HPDE6-E6E7 (cell line): ENCODE measurements around the gene FAM120C.

ENCODE experiments used
- DNase-seq: peaks from one replicate; pipeline ENCODE4 v3.0.0; 2011; ENCODE audit warnings: missing footprints; ENCODE audit errors: extremely low spot score

FAM120C gene

DNA sequence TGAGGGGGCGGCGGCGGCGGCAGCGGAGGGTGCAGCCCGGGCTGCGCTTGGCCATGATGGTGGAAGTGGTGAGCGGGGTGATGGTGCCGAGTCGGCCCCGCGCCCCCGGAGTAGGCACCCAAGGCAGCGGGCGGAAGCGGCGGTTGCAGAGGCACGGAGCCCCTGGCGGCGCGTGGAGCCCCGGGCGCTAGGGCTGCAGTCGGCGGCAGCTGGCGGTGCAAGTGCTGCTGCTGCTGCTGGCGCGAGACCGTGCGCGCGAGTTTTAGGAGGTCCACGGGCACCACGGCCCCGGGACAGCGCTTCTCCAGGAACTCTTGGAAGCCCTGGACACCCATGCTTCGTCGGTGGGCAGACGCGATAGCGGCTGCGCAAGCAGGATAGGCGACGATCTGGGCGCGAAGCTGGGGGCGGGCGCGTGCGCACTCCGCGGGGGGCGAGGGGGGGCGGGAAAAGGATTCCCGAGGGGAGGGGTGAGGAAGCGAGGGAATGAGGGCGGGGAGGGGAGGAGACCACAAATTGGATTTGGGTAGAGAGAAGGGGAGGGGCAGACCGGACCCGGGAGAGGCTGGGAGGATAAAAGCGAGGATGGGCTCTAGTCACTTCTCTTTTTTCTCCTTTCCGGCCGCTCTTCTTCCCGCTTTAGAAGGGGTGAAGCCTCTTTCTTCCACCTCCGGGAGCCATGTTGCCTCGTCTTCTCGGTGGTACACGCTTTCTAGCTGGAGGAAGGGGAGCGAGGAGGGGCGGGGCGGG is at the start of gene FAM120C:
Gene FAM120C (minus strand): TSS at position 391 of the 750 bp plus-strand sequence. CDS start 56 bp downstream, at position 335.
- peak; percentile 35 for DNase-seq

DNA sequence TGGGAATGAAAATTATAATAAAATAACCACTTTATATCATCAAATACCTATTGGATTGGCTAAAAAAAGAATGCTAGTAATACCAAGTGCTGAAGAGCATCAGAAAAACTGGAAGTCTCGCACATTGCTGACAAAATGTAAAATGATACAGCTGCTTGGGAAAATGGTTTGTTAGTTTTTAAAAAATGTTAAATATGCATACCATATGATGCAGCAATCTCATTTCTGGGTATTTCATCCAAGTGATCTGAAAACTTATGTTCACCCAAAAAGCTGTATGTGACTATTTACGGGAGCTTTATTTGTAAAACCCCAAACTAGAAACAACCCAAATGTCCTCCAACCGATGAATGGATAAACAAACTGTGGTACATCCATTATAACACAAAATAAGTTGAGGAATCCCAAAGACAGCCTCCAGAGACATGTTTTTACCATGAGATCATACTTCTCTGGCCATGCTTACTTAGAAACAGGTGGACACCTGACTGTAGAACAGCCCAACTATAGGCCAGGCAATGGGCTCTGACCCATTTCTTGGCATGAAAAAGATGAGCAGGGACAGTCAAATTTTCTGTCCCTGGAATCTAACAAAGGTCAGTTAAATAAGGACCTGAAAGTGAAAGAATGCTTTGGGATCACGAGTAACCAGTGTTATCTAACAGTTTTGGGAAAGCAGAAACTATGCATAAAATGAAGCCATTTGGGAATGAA is 47.5 kb upstream of the FAM120C start:
- DNase-seq = no peak

- no peak for DNase-seq
Measured at GRCh38 chrX:54223581-54223980, 40.5 kb upstream of the FAM120C start.

- no peak for DNase-seq
Measured at GRCh38 chrX:54213603-54214002, 30.5 kb upstream of the FAM120C start.

- DNase-seq = no peak
Measured at GRCh38 chrX:54208531-54208930, 25.5 kb upstream of the FAM120C start.

GRCh38 chrX:54198262-54198661 is 15.2 kb upstream of the FAM120C start:
- no peak for DNase-seq

DNA sequence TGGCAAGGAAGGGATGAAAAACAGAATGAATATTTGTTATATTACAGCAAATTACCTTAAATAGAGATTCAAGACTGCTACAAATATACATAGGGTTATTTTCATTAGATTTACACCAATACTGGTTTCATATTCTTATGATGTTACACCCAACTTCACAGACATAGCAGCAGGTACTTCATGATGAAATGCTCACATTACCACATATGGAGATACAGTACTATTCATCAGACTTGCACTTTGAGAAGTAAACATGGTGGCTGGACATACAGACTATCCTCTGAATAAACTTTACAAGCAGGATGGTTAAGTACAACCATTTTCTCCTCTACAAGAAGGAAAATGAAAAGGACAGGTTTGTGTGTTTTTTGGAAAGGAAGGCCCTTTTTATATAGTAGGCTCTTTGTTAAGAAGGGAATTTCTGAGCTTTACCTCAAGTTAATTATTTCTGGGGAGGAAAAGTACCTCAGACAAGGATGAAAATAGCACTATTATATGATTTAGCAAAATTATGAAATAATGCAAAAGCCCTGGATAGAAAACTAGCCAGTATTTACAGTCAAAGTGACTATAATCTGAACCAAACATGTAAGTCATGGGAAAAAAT is 12.0 kb upstream of the FAM120C start:
- no peak for DNase-seq

GRCh38 chrX:54193085-54193821 is 10.2 kb upstream of the FAM120C start:
- DNase-seq = no peak

DNA sequence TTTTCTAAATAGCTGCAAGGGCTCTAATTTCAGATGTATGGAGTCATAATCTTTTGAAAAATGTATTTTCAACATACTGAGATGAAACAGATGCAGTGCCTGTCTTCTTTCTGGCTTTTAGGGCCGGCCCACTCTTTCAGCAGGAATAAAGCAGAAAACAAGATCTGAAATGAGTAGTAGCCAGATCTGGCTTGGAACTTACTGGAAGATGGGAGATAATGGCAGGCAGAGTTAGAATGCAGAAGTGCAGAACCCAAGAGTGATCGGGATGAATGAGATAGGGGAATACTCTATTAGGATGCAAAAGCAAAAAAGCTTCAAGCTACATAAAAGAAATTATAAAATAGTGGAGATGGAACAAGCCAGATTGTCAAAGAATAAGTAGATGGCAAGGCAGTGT is 1.4 kb upstream of the FAM120C start:
- DNase-seq = no peak

DNA sequence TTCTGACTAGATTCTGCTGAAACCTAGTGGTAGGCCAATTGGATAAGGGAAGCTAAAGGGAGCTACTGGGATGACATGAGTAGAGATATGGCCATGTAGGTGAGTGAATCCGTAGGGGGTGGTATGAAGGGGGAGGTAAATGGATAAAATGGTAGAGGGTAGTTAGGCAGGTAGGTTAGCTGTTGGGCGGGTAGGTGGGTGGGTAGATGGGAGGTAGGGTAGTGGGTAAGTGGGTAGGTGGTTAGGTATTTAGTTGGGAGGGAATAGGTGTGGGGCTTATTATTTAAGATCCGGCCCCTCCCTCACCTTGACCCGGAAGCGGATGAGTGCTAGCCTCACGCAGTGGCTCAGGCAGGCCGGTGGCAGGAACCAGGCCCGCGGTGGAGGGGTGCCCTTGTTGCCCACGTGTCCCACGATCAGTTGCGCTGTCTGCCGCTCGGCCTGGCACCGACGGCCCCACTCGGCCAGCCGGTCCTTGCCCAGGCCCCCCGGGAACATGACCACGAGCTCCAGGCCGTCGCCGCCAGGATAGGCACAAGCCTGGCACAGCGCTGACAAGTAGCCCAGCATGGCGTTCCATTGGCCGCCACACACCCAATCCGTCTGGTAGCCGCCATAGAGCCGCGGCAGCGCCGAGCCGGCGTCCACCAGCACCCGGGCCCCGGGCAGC is 725 bp downstream of the FAM120C start:
- no peak for DNase-seq

DNA sequence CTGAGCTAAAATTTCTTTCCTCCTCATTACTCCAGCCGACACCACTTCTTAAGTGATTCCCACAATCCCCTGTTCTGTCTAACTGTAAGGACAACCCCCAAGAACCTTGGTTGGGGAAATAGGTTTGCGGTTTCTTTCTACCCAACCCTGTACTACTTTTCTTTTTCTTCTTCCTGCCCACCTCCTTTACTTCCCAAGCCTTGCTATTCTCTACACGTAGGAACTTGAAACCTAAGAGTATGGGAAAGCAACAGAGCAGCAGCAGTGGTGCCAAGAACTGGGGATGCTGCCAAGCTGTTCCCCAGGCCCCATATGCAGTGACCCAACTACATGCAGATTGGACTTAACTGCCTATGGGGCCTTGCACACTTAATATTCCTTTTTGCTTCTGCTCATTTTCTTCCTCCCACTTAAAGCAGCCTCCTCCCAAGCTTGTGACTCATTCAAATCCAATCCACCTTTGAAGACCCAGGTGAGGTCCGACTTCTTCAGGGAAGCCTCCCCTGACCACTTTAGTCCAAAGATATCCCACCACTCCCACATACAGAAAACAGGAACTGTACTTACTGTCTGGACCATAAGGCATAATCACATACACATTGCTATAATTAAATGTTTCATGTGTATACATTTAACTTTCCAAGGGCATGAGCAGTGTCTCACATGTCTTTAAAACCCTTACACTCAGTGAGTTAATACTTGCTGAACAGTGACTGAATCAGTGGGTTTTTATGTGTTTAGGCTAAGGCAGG is 1.7 kb downstream of the FAM120C start:
- DNase-seq = no peak

DNA sequence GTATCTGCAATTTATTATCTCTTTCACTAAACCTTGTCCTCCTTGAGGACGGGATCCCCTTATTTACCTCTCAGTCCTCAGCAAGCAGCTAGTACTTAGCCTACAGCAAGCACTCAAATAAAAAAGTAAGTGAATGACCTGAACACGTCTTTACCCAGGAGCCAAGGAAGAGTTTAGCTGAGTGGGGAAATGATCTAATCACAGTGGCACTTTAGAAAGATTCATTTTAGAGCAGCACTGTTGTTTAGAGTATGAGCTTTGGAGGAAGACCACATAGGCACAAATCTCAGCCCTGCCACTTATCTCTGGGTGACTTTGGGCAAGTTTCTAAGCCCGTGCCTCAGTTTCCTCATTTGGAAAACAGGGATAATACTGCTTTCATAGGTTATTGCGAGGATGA is 2.7 kb downstream of the FAM120C start:
- no peak for DNase-seq

GRCh38 chrX:54178100-54178940 is 4.7 kb downstream of the FAM120C start:
- peak; percentile 36 for DNase-seq

DNA sequence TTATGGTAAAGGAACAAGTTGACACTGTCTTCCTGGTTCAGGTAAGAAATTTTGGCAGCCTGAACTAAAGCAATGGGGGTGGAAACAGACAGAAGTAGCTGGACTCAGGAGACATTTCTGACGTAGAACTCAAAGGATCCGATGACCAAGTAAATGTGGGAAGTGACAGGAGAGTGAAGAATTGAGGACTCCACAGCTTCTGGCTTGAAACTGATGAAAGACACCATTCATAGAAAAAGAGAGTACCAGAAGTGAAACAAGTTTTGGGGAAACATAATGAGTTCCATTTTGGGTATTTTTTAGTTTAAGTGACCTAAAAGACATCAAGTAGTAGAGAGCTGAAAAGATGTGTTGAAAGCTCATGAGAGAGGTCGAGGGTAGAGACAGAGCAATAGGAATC is 5.7 kb downstream of the FAM120C start:
- no peak for DNase-seq

- no peak for DNase-seq
Measured at GRCh38 chrX:54173791-54174190, 9.3 kb downstream of the FAM120C start.

DNA sequence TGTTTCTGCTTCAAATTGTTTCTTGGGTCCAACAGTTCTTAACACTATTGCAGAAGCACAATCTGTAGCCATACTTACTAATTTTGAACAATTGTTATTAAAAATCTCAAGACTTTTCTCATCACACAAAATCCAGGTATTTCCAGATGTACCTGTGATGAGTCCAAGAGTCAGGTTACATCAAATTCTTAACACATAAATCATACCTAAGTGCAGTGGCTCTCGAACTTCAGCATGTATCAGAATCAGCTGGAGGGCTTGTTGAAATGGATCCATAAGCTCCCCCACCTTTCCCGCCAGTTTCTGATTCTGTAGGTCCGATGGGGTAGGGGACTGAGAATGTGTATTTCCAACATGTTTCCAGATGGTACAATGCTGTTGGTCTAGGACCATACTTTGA is 10.6 kb downstream of the FAM120C start:
- no peak for DNase-seq

DNA sequence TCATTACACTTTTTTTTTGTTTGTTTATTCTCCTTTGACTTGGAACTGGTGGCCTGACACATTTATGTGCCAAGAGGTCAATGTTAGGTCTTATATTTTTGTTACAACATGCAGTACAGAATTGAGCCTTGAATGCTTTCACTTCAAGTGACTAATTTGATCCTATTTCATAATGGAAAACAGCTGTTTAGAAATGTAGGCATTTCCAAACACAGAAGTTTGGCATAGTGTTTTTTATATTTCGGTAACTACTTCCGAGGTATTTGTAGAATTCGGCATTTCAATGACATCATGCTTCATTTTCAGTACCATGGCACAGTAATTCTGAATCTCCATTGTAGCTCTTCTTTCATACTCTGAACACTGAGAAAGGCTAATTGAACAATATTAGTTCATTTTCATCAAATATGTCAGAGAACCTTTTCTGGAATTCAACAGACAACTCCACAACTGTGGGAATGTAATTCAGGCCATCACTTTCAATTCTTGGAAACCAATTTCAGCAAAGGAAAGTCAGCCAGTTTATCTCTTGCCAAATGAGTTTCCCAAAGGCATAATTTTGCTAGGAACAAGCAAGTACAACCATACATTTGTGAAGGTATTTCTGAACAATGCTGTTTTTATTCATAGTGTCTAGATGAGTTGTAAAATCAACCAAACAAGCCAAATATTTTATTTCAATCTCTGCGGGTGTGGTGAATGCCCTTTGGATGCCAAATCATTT is 11.4 kb downstream of the FAM120C start:
- no peak for DNase-seq

- no peak for DNase-seq
Measured at GRCh38 chrX:54171091-54171490, 12.0 kb downstream of the FAM120C start.

GRCh38 chrX:54166915-54167314 is 16.1 kb downstream of the FAM120C start:
- DNase-seq = no peak
